Gastrocnemius medialis (tissue), 4 donors: Measurements from ENCODE around the gene SLC25A47.

Experiments used
- CTCF ChIP-seq, 5 experiments: fragments of 450-650 bp in 3 of 5; fragments of 200-600 bp in 2 of 5; sonication (generic) in 2 of 5; IDR thresholded peaks in 4 of 5; conservative IDR thresholded peaks in 1 of 5; 1 replicate in 4 of 5; 2 replicates in 1 of 5; pipeline ENCODE4 v1.5.1; 2016 to 2019; ENCODE audit warnings: antibody characterized with exemption in 5 of 5, mild to moderate bottlenecking in 3 of 5, moderate library complexity in 3 of 5
- POLR2A ChIP-seq, 2 donors: fragments of 450-650 bp; IDR thresholded peaks; one replicate each; pipeline ENCODE4 v1.6.1; 2017; ENCODE audit warnings: antibody characterized with exemption in 2 of 2, mild to moderate bottlenecking in 2 of 2, moderate library complexity in 2 of 2

DNA sequence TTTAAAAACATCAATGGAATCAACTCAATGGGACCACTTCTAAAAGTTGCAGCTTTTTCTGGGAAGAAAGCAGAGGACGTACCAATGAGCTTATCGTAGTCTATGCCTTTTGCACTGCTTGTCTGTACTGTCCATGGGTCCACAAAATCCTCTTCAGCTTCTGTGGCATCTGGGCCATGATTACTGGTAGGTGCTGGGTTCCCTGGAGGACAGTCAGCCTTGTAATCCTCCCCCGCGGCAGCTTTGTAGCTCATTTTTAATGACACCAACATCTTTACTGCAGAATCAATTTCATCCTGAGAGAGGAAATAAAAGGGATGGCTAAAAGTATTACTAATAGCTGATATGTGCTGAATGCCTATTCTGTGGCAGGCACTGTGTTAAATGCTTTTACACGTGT is 38.5 kb downstream of the SLC25A47 start:
- TF ChIP-seq CTCF (IDR thresholded peaks at IDR 0.05 in 4 of 5, conservative IDR thresholded peaks at IDR 0.05 in 1 of 5) (no peak), POLR2A (IDR thresholded peaks at IDR 0.05) (no peak)
